T-helper 22 cell (primary cell): Measurements from ENCODE around the gene C19orf85.

Experiments
- DNase-seq: peaks from one replicate; pipeline ENCODE4 v3.0.0-alpha.2; 2020; ENCODE audit warnings: low read depth

Gene C19orf85

GRCh38 chr19:55489711-55490477, 25.3 kb upstream of the C19orf85 start:
- no peak for DNase-seq

GRCh38 chr19:55488986-55489710, 24.6 kb upstream of the C19orf85 start:
- no peak for DNase-seq

- no peak for DNase-seq
Observed at GRCh38 chr19:55487924-55488687, 23.6 kb upstream of the C19orf85 start, which contains the start of gene SSC5D. SSC5D (plus strand) TSS chr19:55488436; CDS start chr19:55488590, 154 bp downstream.

- DNase-seq, result no peak
Observed at GRCh38 chr19:55486971-55487923, 22.7 kb upstream of the C19orf85 start.

- no peak for DNase-seq
Observed at GRCh38 chr19:55486043-55486970, 21.8 kb upstream of the C19orf85 start.

- no peak for DNase-seq
Observed at GRCh38 chr19:55485439-55486011, 21.0 kb upstream of the C19orf85 start.

GRCh38 chr19:55484593-55485438, 20.3 kb upstream of the C19orf85 start, which contains the start of gene NAT14:
NAT14 (plus strand) TSS chr19:55485188; CDS start chr19:55485709, 521 bp downstream.
- DNase-seq, result peak; percentile 42

- DNase-seq, result no peak
Observed at GRCh38 chr19:55483706-55484592, 19.4 kb upstream of the C19orf85 start.

GRCh38 chr19:55482967-55483705, 18.6 kb upstream of the C19orf85 start:
- no peak for DNase-seq

- no peak for DNase-seq
Observed at GRCh38 chr19:55482156-55482961, 17.8 kb upstream of the C19orf85 start.

GRCh38 chr19:55481794-55482155, 17.2 kb upstream of the C19orf85 start:
- no peak for DNase-seq

- DNase-seq, result no peak
Observed at GRCh38 chr19:55481148-55481793, 16.7 kb upstream of the C19orf85 start.

- no peak for DNase-seq
Observed at GRCh38 chr19:55479451-55480230, 15.1 kb upstream of the C19orf85 start.

GRCh38 chr19:55479045-55479444, 14.5 kb upstream of the C19orf85 start:
- no peak for DNase-seq

- no peak for DNase-seq
Observed at GRCh38 chr19:55478364-55478763, 13.8 kb upstream of the C19orf85 start.
